Measurements from ENCODE around the gene GUCY1A1. TPM values are rescaled to one million over a fixed set of nuclear protein-coding genes. Genes with fewer than 3 reads are reported as not detected.

GUCY1A1 gene
- total RNA-seq, 4 donors from 2014 or later = 2.3 to 14.9 (median 7.8) TPM

- Histone ChIP-seq H3K4me1 (no peaks in the 10 kb centered on the region), H3K36me3 (no peaks in the 10 kb centered on the region), H3K27me3 (no peaks in the 10 kb centered on the region), H3K9me3 (no peaks in the 10 kb centered on the region), H3K4me3 (no peak overlapping the region), H3K27ac (peak overlapping the region in 2 of 4 donors; percentile 8 to 53)
- DNase-seq = no peak
- TF ChIP-seq POLR2A (IDR thresholded peaks at IDR 0.05) (no peak), CTCF (IDR thresholded peaks at IDR 0.05) (no peak)
Observed at GRCh38 chr4:155773196-155773800, 106.7 kb downstream of the GUCY1A1 start.

DNA sequence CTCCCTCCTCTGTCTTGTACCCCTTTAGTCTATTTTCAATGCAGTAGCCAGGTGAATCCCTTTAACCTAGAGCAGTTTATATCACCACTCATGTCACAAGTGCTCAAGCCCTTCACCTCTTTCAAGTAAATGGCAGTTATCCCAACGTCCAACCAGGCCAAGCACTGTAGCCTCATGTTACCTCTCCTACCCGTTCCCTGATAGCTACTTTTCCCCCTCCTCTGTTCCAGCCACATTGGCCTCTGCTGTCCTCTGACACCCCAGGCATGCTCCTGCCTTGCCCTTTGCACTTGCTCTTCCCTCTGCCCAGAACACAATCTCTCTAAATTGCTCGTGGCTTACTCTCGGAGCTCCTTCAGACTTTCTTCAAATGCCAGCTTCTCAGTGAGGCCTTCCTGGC lies 107.4 kb downstream of the GUCY1A1 start:
- Histone ChIP-seq H3K4me1 (no peaks in the 10 kb centered on the region), H3K4me3 (no peak overlapping the region)

GRCh38 chr4:155777971-155778735 lies 111.5 kb downstream of the GUCY1A1 start:
- no peak overlapping the region for H3K4me3 ChIP-seq
- TF ChIP-seq POLR2A (IDR thresholded peaks at IDR 0.05) = no peak
- no peak for TF ChIP-seq CTCF (IDR thresholded peaks at IDR 0.05)
- no peaks in the 10 kb centered on the region for H3K4me1 ChIP-seq
- no peaks in the 10 kb centered on the region for H3K9me3 ChIP-seq
- no peak for DNase-seq
- H3K27me3 ChIP-seq = no peaks in the 10 kb centered on the region
- peak overlapping the region in 1 of 4 donors; percentile 25 for H3K27ac ChIP-seq
- H3K36me3 ChIP-seq = no peaks in the 10 kb centered on the region

More for the DNA sequence above, 107.4 kb downstream of the GUCY1A1 start:
- Histone ChIP-seq H3K27ac (peak overlapping the region in 2 of 4 donors; percentile 8 to 53), H3K27me3 (no peaks in the 10 kb centered on the region), H3K9me3 (no peaks in the 10 kb centered on the region), H3K36me3 (no peaks in the 10 kb centered on the region)
- TF ChIP-seq POLR2A (IDR thresholded peaks at IDR 0.05) (no peak), CTCF (IDR thresholded peaks at IDR 0.05) (no peak)
- no peak for DNase-seq

GRCh38 chr4:155780775-155781174 lies 114.1 kb downstream of the GUCY1A1 start:
- no peaks in the 10 kb centered on the region for H3K9me3 ChIP-seq
- no peaks in the 10 kb centered on the region for H3K27me3 ChIP-seq
- TF ChIP-seq POLR2A (IDR thresholded peaks at IDR 0.05) (no peak), CTCF (IDR thresholded peaks at IDR 0.05) (no peak)
- no peaks in the 10 kb centered on the region for H3K36me3 ChIP-seq
- no peak overlapping the region for H3K4me3 ChIP-seq
- H3K27ac ChIP-seq = no peak overlapping the region
- no peak for DNase-seq
- no peaks in the 10 kb centered on the region for H3K4me1 ChIP-seq

DNA sequence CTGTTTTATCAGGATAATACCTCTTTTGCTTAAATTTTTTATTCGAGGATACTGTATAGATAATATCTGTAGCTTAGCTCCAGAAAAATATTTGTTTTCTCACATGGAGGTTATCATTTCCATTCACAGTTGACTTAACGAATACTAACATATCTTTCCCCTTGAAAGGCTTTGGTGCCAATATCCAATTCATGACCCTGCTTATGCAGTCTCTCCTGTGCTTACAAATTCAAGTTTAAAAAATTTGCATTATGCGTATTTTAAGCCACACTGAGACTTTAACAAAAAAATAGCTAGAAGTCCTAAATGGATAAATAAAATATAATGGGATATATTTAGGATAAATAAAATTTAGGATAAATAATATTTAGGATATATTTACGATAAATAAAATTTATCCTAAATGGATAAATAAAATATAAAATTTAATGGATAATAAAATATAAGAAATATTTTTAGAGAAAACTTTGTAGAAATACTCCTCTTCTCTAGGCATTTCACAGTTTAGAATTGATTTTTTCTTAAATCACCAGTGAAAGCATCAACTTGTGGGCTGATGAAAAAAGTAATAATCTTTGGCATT lies 114.7 kb downstream of the GUCY1A1 start:
- TF ChIP-seq POLR2A (IDR thresholded peaks at IDR 0.05) = no peak
- TF ChIP-seq CTCF (IDR thresholded peaks at IDR 0.05) = no peak
- Histone ChIP-seq H3K36me3 (no peaks in the 10 kb centered on the region), H3K9me3 (no peaks in the 10 kb centered on the region), H3K4me3 (no peak overlapping the region), H3K4me1 (no peaks in the 10 kb centered on the region), H3K27ac (no peak overlapping the region), H3K27me3 (no peaks in the 10 kb centered on the region)
- no peak for DNase-seq

Other genes with a start within 250 kb of the GUCY1A1 start
- 1 to 10 TPM; 1.6 to 8.0 (median 5.9) TPM for gene GUCY1B1, start 92.2 kb downstream of the GUCY1A1 start, total RNA-seq
- not detected for gene ASIC5, start 199.4 kb downstream of the GUCY1A1 start, total RNA-seq
- 1 to 10 TPM in 1 of 4 donors, not detected in 3; 5.0 TPM for gene TDO2, start 236.8 kb downstream of the GUCY1A1 start, total RNA-seq